Suprapubic skin (tissue), 4 donors: Measurements from ENCODE around the gene LYRM4. TPM values are rescaled to one million over a fixed set of nuclear protein-coding genes. Genes with fewer than 3 reads are reported as not detected.

Experiments used
- DNase-seq, 2 donors: peaks; one replicate each; pipeline ENCODE4 v3.0.0-alpha.2; 2019; ENCODE audit warnings: low spot score in 2 of 2
- H3K27ac ChIP-seq: fragments of 200-600 bp; sonication (generic); one replicate; pipeline ENCODE4 v1.5.1; 2019
- H3K27me3 ChIP-seq: fragments of 200-600 bp; sonication (generic); one replicate; pipeline ENCODE4 v1.5.1; 2019
- H3K36me3 ChIP-seq: fragments of 200-600 bp; sonication (generic); one replicate; pipeline ENCODE4 v1.5.1; 2019
- H3K4me1 ChIP-seq: fragments of 200-600 bp; sonication (generic); one replicate; pipeline ENCODE4 v1.5.1; 2019
- H3K4me3 ChIP-seq: fragments of 200-600 bp; sonication (generic); one replicate; pipeline ENCODE4 v1.5.1; 2019; ENCODE audit warnings: mild to moderate bottlenecking
- H3K9me3 ChIP-seq: fragments of 200-600 bp; sonication (generic); one replicate; pipeline ENCODE4 v1.5.1; 2019
- EP300 ChIP-seq: sonication (generic); formaldehyde crosslinking; IDR thresholded peaks from one replicate; pipeline ENCODE4 v1.6.1; 2017; ENCODE audit warnings: antibody characterized with exemption
- POLR2A ChIP-seq, 2 donors: fragments of 450-650 bp; IDR thresholded peaks; one replicate each; pipeline ENCODE4 v1.6.1; 2017; ENCODE audit warnings: antibody characterized with exemption in 2 of 2, mild to moderate bottlenecking in 2 of 2, moderate library complexity in 2 of 2
- POLR2AphosphoS5 ChIP-seq, 3 donors: sonication (generic); formaldehyde crosslinking; IDR thresholded peaks; one replicate each; pipeline ENCODE4 v1.6.1; 2017; ENCODE audit warnings: antibody characterized with exemption in 3 of 3
- WGBS: methylation state at CpG from one replicate; pipeline ENCODE4 v1.1.5; 2018; 5-methylcytosine and 5-hydroxymethylcytosine counted together
- total RNA-seq, 4 donors: library from RNA; depleted of rRNA; stranded (reverse); fragments of >200 nt; gene quantifications; one replicate each; pipeline ENCODE4 v1.1.0, GENCODE V29; 2016
- TF ChIP-seq, protein P1 (sequence below), 2 donors: fragments of 200-600 bp in 1 of 2; fragments of 450-650 bp in 1 of 2; sonication (generic) in 1 of 2; IDR thresholded peaks; one replicate each; pipeline ENCODE4 v1.5.1; 2016 to 2019; ENCODE audit warnings: antibody characterized with exemption in 2 of 2, mild to moderate bottlenecking in 1 of 2, moderate library complexity in 1 of 2

Gene LYRM4
- total RNA-seq, 4 donors from 2014 or later: 16.1 to 37.5 (median 19.6) TPM

DNA sequence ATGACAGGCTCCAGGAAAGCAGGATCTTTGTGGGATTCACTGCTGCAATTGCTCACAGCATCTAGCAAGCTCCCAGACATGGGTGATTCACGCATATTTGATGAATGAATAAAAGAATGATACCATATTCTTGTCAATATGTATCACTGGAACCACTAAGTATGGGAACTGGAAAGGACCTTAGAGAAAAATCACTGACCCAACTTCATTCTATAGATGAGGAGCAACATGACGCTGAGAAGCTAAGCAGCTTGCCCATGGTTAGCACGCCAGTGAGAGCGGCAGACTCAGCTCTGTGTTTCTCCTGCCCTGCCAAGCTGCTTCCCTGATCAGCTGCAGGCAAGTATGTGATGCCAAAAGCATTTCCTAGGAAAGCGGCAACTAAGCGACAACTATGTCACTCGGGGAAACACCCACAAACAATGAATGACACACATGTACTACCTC is 108.8 kb downstream of the LYRM4 start:
- DNase-seq: no peak
- Histone ChIP-seq H3K27ac (no peak overlapping the region), H3K4me1 (peaks cover 12% of the 10 kb centered on the region), H3K36me3 (no peaks in the 10 kb centered on the region), H3K9me3 (no peaks in the 10 kb centered on the region), H3K4me3 (no peak overlapping the region), H3K27me3 (no peaks in the 10 kb centered on the region)
- 27% methylated on average over 6 of the region's 7 CpGs for WGBS
- TF ChIP-seq, protein P1, sequence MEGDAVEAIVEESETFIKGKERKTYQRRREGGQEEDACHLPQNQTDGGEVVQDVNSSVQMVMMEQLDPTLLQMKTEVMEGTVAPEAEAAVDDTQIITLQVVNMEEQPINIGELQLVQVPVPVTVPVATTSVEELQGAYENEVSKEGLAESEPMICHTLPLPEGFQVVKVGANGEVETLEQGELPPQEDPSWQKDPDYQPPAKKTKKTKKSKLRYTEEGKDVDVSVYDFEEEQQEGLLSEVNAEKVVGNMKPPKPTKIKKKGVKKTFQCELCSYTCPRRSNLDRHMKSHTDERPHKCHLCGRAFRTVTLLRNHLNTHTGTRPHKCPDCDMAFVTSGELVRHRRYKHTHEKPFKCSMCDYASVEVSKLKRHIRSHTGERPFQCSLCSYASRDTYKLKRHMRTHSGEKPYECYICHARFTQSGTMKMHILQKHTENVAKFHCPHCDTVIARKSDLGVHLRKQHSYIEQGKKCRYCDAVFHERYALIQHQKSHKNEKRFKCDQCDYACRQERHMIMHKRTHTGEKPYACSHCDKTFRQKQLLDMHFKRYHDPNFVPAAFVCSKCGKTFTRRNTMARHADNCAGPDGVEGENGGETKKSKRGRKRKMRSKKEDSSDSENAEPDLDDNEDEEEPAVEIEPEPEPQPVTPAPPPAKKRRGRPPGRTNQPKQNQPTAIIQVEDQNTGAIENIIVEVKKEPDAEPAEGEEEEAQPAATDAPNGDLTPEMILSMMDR (IDR thresholded peaks at IDR 0.05): no peak
- no peak for TF ChIP-seq POLR2A (IDR thresholded peaks at IDR 0.05)
- TF ChIP-seq POLR2AphosphoS5 (IDR thresholded peaks at IDR 0.05): no peak
- no peak for TF ChIP-seq EP300

DNA sequence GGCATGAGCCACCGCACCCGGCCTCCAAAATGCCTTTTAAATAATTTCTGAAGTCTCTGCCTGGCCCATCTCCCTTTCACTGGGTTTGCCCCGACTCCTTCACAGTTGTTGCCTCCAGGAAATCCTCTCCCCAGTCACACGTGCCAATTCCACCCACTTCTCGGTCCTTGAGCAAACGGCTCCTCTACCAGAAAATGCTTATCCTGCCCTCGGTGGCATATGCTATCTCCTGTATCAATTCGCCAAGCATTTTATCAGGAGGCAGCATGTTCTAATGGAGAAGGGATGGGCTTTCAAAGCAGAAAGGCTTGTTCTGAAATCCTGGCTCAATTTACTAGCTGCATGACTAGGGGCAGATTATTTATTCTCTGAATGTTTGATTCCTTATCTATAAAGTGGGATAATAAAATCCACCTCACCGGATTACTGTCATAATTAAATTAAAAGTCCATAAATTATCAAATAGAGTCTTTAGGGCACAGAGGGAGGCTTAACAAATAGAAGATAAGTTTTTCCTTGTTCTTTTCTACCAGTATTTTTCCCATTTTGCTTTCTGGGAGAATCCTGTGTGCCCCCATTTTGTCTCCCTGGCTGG is 109.3 kb downstream of the LYRM4 start:
- no peak for TF ChIP-seq POLR2A (IDR thresholded peaks at IDR 0.05)
- TF ChIP-seq EP300: no peak
- TF ChIP-seq POLR2AphosphoS5 (IDR thresholded peaks at IDR 0.05): no peak
- TF ChIP-seq, protein P1 (IDR thresholded peaks at IDR 0.05): no peak
- 43% methylated on average over 9 of the region's 9 CpGs for WGBS
- no peaks in the 10 kb centered on the region for H3K9me3 ChIP-seq
- H3K4me1 ChIP-seq: peaks cover 12% of the 10 kb centered on the region
- H3K27me3 ChIP-seq: no peaks in the 10 kb centered on the region
- no peak for DNase-seq
- H3K4me3 ChIP-seq: no peak overlapping the region
- H3K36me3 ChIP-seq: no peaks in the 10 kb centered on the region
- H3K27ac ChIP-seq: no peak overlapping the region

DNA sequence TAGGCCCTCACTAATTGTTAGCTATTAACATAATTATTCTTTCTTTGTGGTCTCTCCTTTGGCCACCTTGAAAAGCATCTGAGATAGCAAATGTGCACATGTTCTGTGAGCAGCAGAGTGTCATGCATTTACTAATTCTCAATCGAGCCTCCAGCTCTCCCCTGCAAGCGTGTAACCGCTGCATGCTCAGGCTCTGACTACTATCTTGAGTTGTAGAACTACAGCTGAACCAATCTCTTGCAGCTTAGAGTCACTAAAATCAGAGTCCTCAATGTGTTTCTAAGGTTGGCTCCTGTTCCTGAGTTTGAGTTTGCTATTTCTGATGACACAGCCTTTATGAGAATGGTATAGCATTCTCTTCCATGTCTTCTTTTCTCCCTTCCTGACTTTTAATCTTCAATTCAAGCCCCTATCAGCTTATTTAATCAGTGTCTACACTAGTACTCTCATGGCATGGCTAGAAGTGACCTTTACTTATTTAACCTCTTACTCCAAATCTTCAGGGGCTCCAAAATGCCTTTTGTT is 110.1 kb downstream of the LYRM4 start:
- Histone ChIP-seq H3K9me3 (no peaks in the 10 kb centered on the region), H3K27ac (no peak overlapping the region), H3K27me3 (no peaks in the 10 kb centered on the region), H3K4me1 (peaks cover 12% of the 10 kb centered on the region), H3K4me3 (no peak overlapping the region), H3K36me3 (no peaks in the 10 kb centered on the region)
- DNase-seq: no peak
- 85% methylated on average over 3 of the region's 3 CpGs for WGBS
- TF ChIP-seq POLR2AphosphoS5 (IDR thresholded peaks at IDR 0.05): no peak
- TF ChIP-seq EP300: no peak
- no peak for TF ChIP-seq POLR2A (IDR thresholded peaks at IDR 0.05)
- TF ChIP-seq, protein P1 (IDR thresholded peaks at IDR 0.05): no peak

DNA sequence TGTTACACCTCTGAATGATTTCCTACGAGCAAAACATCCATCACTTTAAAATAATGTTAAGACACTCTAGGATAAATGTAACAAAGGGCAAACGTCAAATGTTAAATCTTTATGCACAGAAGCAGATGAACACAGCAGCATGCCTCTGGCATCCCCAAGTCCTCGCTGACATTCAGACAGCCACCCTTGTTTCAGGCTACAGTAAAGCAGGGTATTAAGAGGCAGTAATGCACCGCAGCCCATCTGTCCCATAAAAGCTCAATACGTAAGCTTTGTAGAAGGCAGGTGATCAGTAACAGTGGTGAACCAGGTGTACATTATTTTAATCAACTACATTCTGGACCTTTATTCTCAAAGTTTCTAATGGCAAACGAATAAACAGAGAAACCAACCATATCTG is 110.9 kb downstream of the LYRM4 start:
- Histone ChIP-seq H3K27me3 (no peaks in the 10 kb centered on the region), H3K36me3 (no peaks in the 10 kb centered on the region), H3K4me3 (no peak overlapping the region), H3K27ac (no peak overlapping the region), H3K9me3 (no peaks in the 10 kb centered on the region), H3K4me1 (peaks cover 12% of the 10 kb centered on the region)
- DNase-seq: no peak
- WGBS: 83% methylated on average over 6 of the region's 6 CpGs
- no peak for TF ChIP-seq EP300
- TF ChIP-seq POLR2AphosphoS5 (IDR thresholded peaks at IDR 0.05): no peak
- no peak for TF ChIP-seq POLR2A (IDR thresholded peaks at IDR 0.05)
- TF ChIP-seq, protein P1 (IDR thresholded peaks at IDR 0.05): no peak

DNA sequence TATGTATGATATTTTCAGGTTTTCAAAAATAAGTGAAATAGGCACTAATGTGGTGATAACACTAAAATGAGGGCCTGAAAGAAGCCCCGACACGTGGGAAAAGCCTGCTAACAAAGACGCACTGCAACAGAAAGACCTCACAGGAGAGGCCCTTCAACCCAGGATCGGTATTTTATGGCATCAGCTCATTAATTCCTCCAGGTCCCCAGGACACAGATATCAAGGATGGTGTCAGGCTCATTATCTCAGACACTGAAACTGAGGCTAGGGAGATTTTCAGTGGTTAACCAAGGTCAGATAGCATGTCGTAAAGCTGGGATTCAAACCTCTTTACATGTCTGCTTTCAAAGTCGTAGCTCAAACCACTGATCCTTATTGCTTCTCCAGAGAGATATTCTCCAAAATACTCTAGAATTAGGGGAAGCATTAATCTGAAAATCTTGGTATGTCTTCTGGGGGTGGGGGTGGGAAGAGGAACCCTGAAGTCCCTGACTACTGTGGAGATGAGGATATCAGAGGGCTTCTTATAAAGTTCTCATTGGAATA is 111.5 kb downstream of the LYRM4 start:
- DNase-seq: no peak
- Histone ChIP-seq H3K27ac (no peak overlapping the region), H3K4me3 (no peak overlapping the region), H3K4me1 (peaks cover 12% of the 10 kb centered on the region), H3K9me3 (no peaks in the 10 kb centered on the region), H3K36me3 (no peaks in the 10 kb centered on the region), H3K27me3 (no peaks in the 10 kb centered on the region)
- WGBS: 79% methylated on average over 6 of the region's 6 CpGs
- TF ChIP-seq, protein P1 (IDR thresholded peaks at IDR 0.05): no peak
- TF ChIP-seq POLR2A (IDR thresholded peaks at IDR 0.05) (no peak), POLR2AphosphoS5 (IDR thresholded peaks at IDR 0.05) (no peak), EP300 (no peak)
